ENCODE measurements around the gene EID2. TPM values are rescaled to one million over a fixed set of nuclear protein-coding genes. Genes with fewer than 3 reads are reported as not detected.

The EID2 gene
- total and polyA plus RNA-seq, 8 donors: 12.7 to 18.3 (median 15.9) TPM

- peak overlapping the region; percentile 11 to 34 for H3K4me3 ChIP-seq
- no peak overlapping the region for H3K27ac ChIP-seq
- intact Hi-C loops (cut with DNase I): no loop called here
- no peaks in the 10 kb centered on the region for H3K9me3 ChIP-seq
- no peak for TF ChIP-seq CTCF (IDR thresholded peaks at IDR 0.05)
- DNase-seq (no peak), ATAC-seq (no peak)
- H3K27me3 ChIP-seq: peaks cover 39 to 99% of the 10 kb centered on the region in 2 donors
- peaks cover 0 to 12% of the 10 kb centered on the region in 2 donors for H3K4me1 ChIP-seq
- no peaks in the 10 kb centered on the region for H3K36me3 ChIP-seq
Observed at GRCh38 chr19:39507715-39508364, 32.1 kb downstream of the EID2 start.

GRCh38 chr19:39506944-39507714 lies 32.8 kb downstream of the EID2 start:
- H3K4me3 ChIP-seq: peak overlapping the region; percentile 11 to 34
- peaks cover 0 to 16% of the 10 kb centered on the region in 2 donors for H3K4me1 ChIP-seq
- DNase-seq (peak in 2 of 4 donors; percentile 50 to 71), ATAC-seq (peak; percentile 47)
- H3K36me3 ChIP-seq: no peaks in the 10 kb centered on the region
- intact Hi-C loops (cut with DNase I): no loop called here
- no peak overlapping the region for H3K27ac ChIP-seq
- H3K9me3 ChIP-seq: no peaks in the 10 kb centered on the region
- no peak for TF ChIP-seq CTCF (IDR thresholded peaks at IDR 0.05)
- peaks cover 38 to 99% of the 10 kb centered on the region in 2 donors for H3K27me3 ChIP-seq

- ATAC-seq (no peak), DNase-seq (no peak)
- H3K27me3 ChIP-seq: peaks cover 38 to 99% of the 10 kb centered on the region in 2 donors
- intact Hi-C loops (cut with DNase I): no loop called here
- H3K4me1 ChIP-seq: peaks cover 0 to 16% of the 10 kb centered on the region in 2 donors
- H3K9me3 ChIP-seq: no peaks in the 10 kb centered on the region
- no peak for TF ChIP-seq CTCF (IDR thresholded peaks at IDR 0.05)
- no peak overlapping the region for H3K27ac ChIP-seq
- H3K36me3 ChIP-seq: no peaks in the 10 kb centered on the region
- H3K4me3 ChIP-seq: no peak overlapping the region
Observed at GRCh38 chr19:39506598-39506943, 33.4 kb downstream of the EID2 start.

GRCh38 chr19:39502640-39503417 lies 37.1 kb downstream of the EID2 start:
- H3K4me1 ChIP-seq: peaks cover 3 to 29% of the 10 kb centered on the region in 2 donors
- H3K9me3 ChIP-seq: no peaks in the 10 kb centered on the region
- DNase-seq: peak in 3 of 4 donors; percentile 49 to 92 (median 74)
- no peaks in the 10 kb centered on the region for H3K36me3 ChIP-seq
- H3K27me3 ChIP-seq: peaks cover 60 to 100% of the 10 kb centered on the region in 2 donors
- peak; percentile 81 to 92 for TF ChIP-seq CTCF (IDR thresholded peaks at IDR 0.05)
- H3K27ac ChIP-seq: no peak overlapping the region
- peak; percentile 91 for ATAC-seq
- no peak overlapping the region for H3K4me3 ChIP-seq
- intact Hi-C loops (cut with DNase I): no loop called here

GRCh38 chr19:39501340-39501739 lies 38.6 kb downstream of the EID2 start:
- no peaks in the 10 kb centered on the region for H3K36me3 ChIP-seq
- peaks cover 8 to 24% of the 10 kb centered on the region in 2 donors for H3K4me1 ChIP-seq
- H3K27me3 ChIP-seq: peaks cover 62 to 100% of the 10 kb centered on the region in 2 donors
- no peaks in the 10 kb centered on the region for H3K9me3 ChIP-seq
- no peak overlapping the region for H3K27ac ChIP-seq
- H3K4me3 ChIP-seq: no peak overlapping the region
- DNase-seq (no peak), ATAC-seq (no peak)
- intact Hi-C loops (cut with DNase I): no loop called here
- no peak for TF ChIP-seq CTCF (IDR thresholded peaks at IDR 0.05)
